Measurements from ENCODE around the gene ODC1.

- no peak for TF ChIP-seq ZBTB20 (tag by site-specific recombination; IDR thresholded peaks at IDR 0.05)
- no peak for TF ChIP-seq TSHZ1 (tag by site-specific recombination; IDR thresholded peaks at IDR 0.05; ENCODE audit: borderline replicate concordance)
- no peak for TF ChIP-seq PATZ1 (tag by site-specific recombination; IDR thresholded peaks at IDR 0.05)
- TF ChIP-seq ZNF311 (tag by site-specific recombination; IDR thresholded peaks at IDR 0.05; ENCODE audit: borderline replicate concordance) = no peak
Measured at GRCh38 chr2:10424051-10424450, 24.1 kb downstream of the ODC1 start.
